Measurements from ENCODE around the gene DCTN1. TPM values are rescaled to one million over a fixed set of nuclear protein-coding genes. Genes with fewer than 3 reads are reported as not detected.

Gene DCTN1
- total and polyA plus RNA-seq, 7 experiments from 2014 or later = 52.1 to 113 (median 89.3) TPM

- Mint-ChIP-seq H3K36me3 (peaks cover 3 to 27% (median 12%) of the 10 kb centered on the region in 5 donors), H3K27me3 (no peaks in the 10 kb centered on the region), H3K4me3 (peak overlapping the region in 4 of 10 donors; percentile 2 to 72 (median 28)), H3K4me1 (peaks cover 24 to 56% (median 49%) of the 10 kb centered on the region in 7 donors), H3K9me3 (no peaks in the 10 kb centered on the region), H3K27ac (peak overlapping the region in 1 of 9 donors; percentile 45)
- Histone ChIP-seq H3K27ac (ENCODE audit: low read depth, low read length) (no peak overlapping the region), H3K36me3 (ENCODE audit: control insufficient read depth in 2 of 3, insufficient read depth in 3 of 3, low read length in 3 of 3) (peaks cover 1 to 32% (median 9%) of the 10 kb centered on the region in 3 experiments), H3K4me3 (ENCODE audit: low read length) (no peak overlapping the region), H3K9me3 (ENCODE audit: control insufficient read depth in 2 of 3, low read length in 3 of 3) (no peaks in the 10 kb centered on the region), H3K27me3 (ENCODE audit: control insufficient read depth in 2 of 2, insufficient read depth in 2 of 2, low read length in 2 of 2) (no peaks in the 10 kb centered on the region), H3K4me1 (ENCODE audit: control insufficient read depth in 2 of 2, insufficient read depth in 2 of 2, low read length in 2 of 2) (peaks cover 12 to 17% of the 10 kb centered on the region in 2 donors)
- ATAC-seq (no peak), DNase-seq (no peak)
- POLR2A ChIA-PET = interaction anchor here (0.7 kb wide), 1 partner anchor 10 kb away, joined by 3 read pairs; no protein-coding TSS in a partner anchor
- intact Hi-C loops (cut with micrococcal nuclease) = no loop called here
- CTCF ChIA-PET = interaction anchor here (0.5 to 0.8 kb wide), 2 partner anchors 10 to 570 kb away, joined by 3 to 4 read pairs; no protein-coding TSS in a partner anchor
Measured at GRCh38 chr2:74381751-74382150, 1.6 kb upstream of the DCTN1 start.

- Mint-ChIP-seq H3K27me3 (no peaks in the 10 kb centered on the region), H3K36me3 (peaks cover 0 to 30% (median 19%) of the 10 kb centered on the region in 5 donors), H3K27ac (peak overlapping the region in 1 of 9 donors; percentile 59), H3K9me3 (no peaks in the 10 kb centered on the region), H3K4me3 (no peak overlapping the region), H3K4me1 (peaks cover 32 to 50% (median 45%) of the 10 kb centered on the region in 7 donors)
- intact Hi-C loops (cut with micrococcal nuclease) = no loop called here
- Histone ChIP-seq H3K36me3 (ENCODE audit: control insufficient read depth in 2 of 3, insufficient read depth in 3 of 3, low read length in 3 of 3) (peaks cover 4 to 31% (median 9%) of the 10 kb centered on the region in 3 experiments), H3K4me3 (ENCODE audit: low read length) (no peak overlapping the region), H3K9me3 (ENCODE audit: control insufficient read depth in 2 of 3, low read length in 3 of 3) (no peaks in the 10 kb centered on the region), H3K27ac (ENCODE audit: low read depth, low read length) (no peak overlapping the region), H3K27me3 (ENCODE audit: control insufficient read depth in 2 of 2, insufficient read depth in 2 of 2, low read length in 2 of 2) (no peaks in the 10 kb centered on the region), H3K4me1 (ENCODE audit: control insufficient read depth in 2 of 2, insufficient read depth in 2 of 2, low read length in 2 of 2) (peaks cover 12 to 17% of the 10 kb centered on the region in 2 donors)
- ChIA-PET CTCF (no interaction called here), POLR2A (no interaction called here)
- DNase-seq = no peak
- ATAC-seq = no peak
Measured at GRCh38 chr2:74378007-74378406, 2.1 kb downstream of the DCTN1 start.

- no peak for DNase-seq
- Mint-ChIP-seq H3K4me1 (peaks cover 23 to 36% (median 31%) of the 10 kb centered on the region in 7 donors), H3K9me3 (no peaks in the 10 kb centered on the region), H3K27ac (peak overlapping the region in 1 of 9 donors; percentile 46), H3K4me3 (no peak overlapping the region), H3K36me3 (peaks cover 4 to 44% (median 21%) of the 10 kb centered on the region in 5 donors), H3K27me3 (no peaks in the 10 kb centered on the region)
- Histone ChIP-seq H3K27ac (ENCODE audit: low read depth, low read length) (no peak overlapping the region), H3K4me1 (ENCODE audit: control insufficient read depth in 2 of 2, insufficient read depth in 2 of 2, low read length in 2 of 2) (peaks cover 12 to 16% of the 10 kb centered on the region in 2 donors), H3K4me3 (ENCODE audit: low read length) (no peak overlapping the region), H3K9me3 (ENCODE audit: control insufficient read depth in 2 of 3, low read length in 3 of 3) (no peaks in the 10 kb centered on the region), H3K27me3 (ENCODE audit: control insufficient read depth in 2 of 2, insufficient read depth in 2 of 2, low read length in 2 of 2) (no peaks in the 10 kb centered on the region), H3K36me3 (ENCODE audit: control insufficient read depth in 2 of 3, insufficient read depth in 3 of 3, low read length in 3 of 3) (peaks cover 4 to 46% (median 10%) of the 10 kb centered on the region in 3 experiments)
- intact Hi-C loops (cut with micrococcal nuclease) = no loop called here
- CTCF ChIA-PET = no interaction called here
- POLR2A ChIA-PET = no interaction called here
- no peak for ATAC-seq
Measured at GRCh38 chr2:74375838-74376237, 4.3 kb downstream of the DCTN1 start.

GRCh38 chr2:74374509-74375205, 5.5 kb downstream of the DCTN1 start:
- H3K4me3 Mint-ChIP-seq = peak overlapping the region in 1 of 10 donors; percentile 58
- peaks cover 13 to 25% (median 20%) of the 10 kb centered on the region in 7 donors for H3K4me1 Mint-ChIP-seq
- no peak for DNase-seq
- H3K9me3 ChIP-seq (ENCODE audit: control insufficient read depth in 2 of 3, low read length in 3 of 3) = no peaks in the 10 kb centered on the region
- no peak overlapping the region for H3K4me3 ChIP-seq (ENCODE audit: low read length)
- H3K9me3 Mint-ChIP-seq = no peaks in the 10 kb centered on the region
- no peak overlapping the region for H3K27ac ChIP-seq (ENCODE audit: low read depth, low read length)
- ChIA-PET POLR2A (no interaction called here), CTCF (interaction anchor here (0.6 kb wide), 1 partner anchor 10 kb away, joined by 3 read pairs; no protein-coding TSS in a partner anchor)
- H3K27ac Mint-ChIP-seq = peak overlapping the region in 3 of 9 donors; percentile 60 to 64 (median 62)
- H3K36me3 ChIP-seq (ENCODE audit: control insufficient read depth in 2 of 3, insufficient read depth in 3 of 3, low read length in 3 of 3) = peaks cover 12 to 58% (median 16%) of the 10 kb centered on the region in 3 experiments
- peaks cover 1 to 4% of the 10 kb centered on the region in 2 donors for H3K4me1 ChIP-seq (ENCODE audit: control insufficient read depth in 2 of 2, insufficient read depth in 2 of 2, low read length in 2 of 2)
- no peak for ATAC-seq
- H3K27me3 ChIP-seq (ENCODE audit: control insufficient read depth in 2 of 2, insufficient read depth in 2 of 2, low read length in 2 of 2) = no peaks in the 10 kb centered on the region
- no peaks in the 10 kb centered on the region for H3K27me3 Mint-ChIP-seq
- peaks cover 8 to 56% (median 32%) of the 10 kb centered on the region in 5 donors for H3K36me3 Mint-ChIP-seq
- intact Hi-C loops (cut with micrococcal nuclease) = no loop called here

- CTCF ChIA-PET = interaction anchor here (0.6 kb wide), 1 partner anchor 9 kb away, joined by 3 read pairs; no protein-coding TSS in a partner anchor
- no peak for ATAC-seq
- peak overlapping the region in 1 of 9 donors; percentile 83 for H3K27ac Mint-ChIP-seq
Measured at GRCh38 chr2:74373985-74374384, 6.1 kb downstream of the DCTN1 start.

GRCh38 chr2:74373221-74373676, 6.9 kb downstream of the DCTN1 start:
- no peak overlapping the region for H3K4me3 ChIP-seq (ENCODE audit: low read length)
- no peak for ATAC-seq
- Mint-ChIP-seq H3K27me3 (no peaks in the 10 kb centered on the region), H3K4me1 (peaks cover 5 to 15% (median 8%) of the 10 kb centered on the region in 7 donors), H3K4me3 (no peak overlapping the region), H3K36me3 (peaks cover 8 to 64% (median 40%) of the 10 kb centered on the region in 5 donors), H3K27ac (peak overlapping the region in 1 of 9 donors; percentile 74), H3K9me3 (no peaks in the 10 kb centered on the region)
- POLR2A ChIA-PET = interaction anchor here (0.7 kb wide), 1 partner anchor 215 kb away, joined by 3 read pairs; no protein-coding TSS in a partner anchor
- no peaks in the 10 kb centered on the region for H3K4me1 ChIP-seq (ENCODE audit: control insufficient read depth in 2 of 2, insufficient read depth in 2 of 2, low read length in 2 of 2)
- no peaks in the 10 kb centered on the region for H3K9me3 ChIP-seq (ENCODE audit: control insufficient read depth in 2 of 3, low read length in 3 of 3)
- no peaks in the 10 kb centered on the region for H3K27me3 ChIP-seq (ENCODE audit: control insufficient read depth in 2 of 2, insufficient read depth in 2 of 2, low read length in 2 of 2)
- intact Hi-C loops (cut with micrococcal nuclease) = no loop called here
- no peak for DNase-seq
- H3K36me3 ChIP-seq (ENCODE audit: control insufficient read depth in 2 of 3, insufficient read depth in 3 of 3, low read length in 3 of 3) = peaks cover 20 to 72% (median 23%) of the 10 kb centered on the region in 3 experiments
- CTCF ChIA-PET = no interaction called here
- no peak overlapping the region for H3K27ac ChIP-seq (ENCODE audit: low read depth, low read length)

More at GRCh38 chr2:74373985-74374384, 6.1 kb downstream of the DCTN1 start:
- Histone ChIP-seq H3K27me3 (ENCODE audit: control insufficient read depth in 2 of 2, insufficient read depth in 2 of 2, low read length in 2 of 2) (no peaks in the 10 kb centered on the region), H3K27ac (ENCODE audit: low read depth, low read length) (no peak overlapping the region), H3K4me1 (ENCODE audit: control insufficient read depth in 2 of 2, insufficient read depth in 2 of 2, low read length in 2 of 2) (no peaks in the 10 kb centered on the region), H3K9me3 (ENCODE audit: control insufficient read depth in 2 of 3, low read length in 3 of 3) (no peaks in the 10 kb centered on the region), H3K4me3 (ENCODE audit: low read length) (no peak overlapping the region), H3K36me3 (ENCODE audit: control insufficient read depth in 2 of 3, insufficient read depth in 3 of 3, low read length in 3 of 3) (peaks cover 16 to 64% (median 16%) of the 10 kb centered on the region in 3 experiments)
- POLR2A ChIA-PET = interaction anchor here (0.7 kb wide), 1 partner anchor 214 kb away, joined by 3 read pairs; no protein-coding TSS in a partner anchor
- no peaks in the 10 kb centered on the region for H3K9me3 Mint-ChIP-seq
- peaks cover 8 to 61% (median 36%) of the 10 kb centered on the region in 5 donors for H3K36me3 Mint-ChIP-seq
- DNase-seq = no peak
- H3K4me1 Mint-ChIP-seq = peaks cover 12 to 20% (median 14%) of the 10 kb centered on the region in 7 donors
- peak overlapping the region in 1 of 10 donors; percentile 58 for H3K4me3 Mint-ChIP-seq
- H3K27me3 Mint-ChIP-seq = no peaks in the 10 kb centered on the region
- intact Hi-C loops (cut with micrococcal nuclease) = no loop called here

Measured in naive thymus-derived CD4-positive, alpha-beta T cell (primary cell).